Measurements from ENCODE around the gene GPR142.

DNA sequence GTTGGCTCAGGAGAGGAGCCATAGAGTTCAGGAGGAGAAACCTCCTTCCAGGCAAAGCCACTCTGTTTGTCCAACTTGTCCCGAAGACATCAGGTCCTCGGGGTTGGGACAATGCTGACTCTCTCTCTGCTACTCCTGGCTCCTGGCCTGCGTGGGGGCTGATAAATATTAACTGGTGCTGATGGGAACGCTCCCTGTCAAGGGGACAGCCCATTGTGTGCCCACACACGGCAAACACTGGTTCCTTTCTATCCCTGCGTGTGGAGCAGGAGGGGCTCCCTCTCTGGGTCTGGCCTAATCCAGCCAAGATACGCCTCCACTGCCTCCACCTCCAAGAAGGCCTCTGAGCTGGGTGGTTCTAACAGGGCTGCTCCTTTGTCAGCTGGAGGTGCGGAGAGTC lies 36.9 kb upstream of the GPR142 start:
- TF ChIP-seq, protein P1, sequence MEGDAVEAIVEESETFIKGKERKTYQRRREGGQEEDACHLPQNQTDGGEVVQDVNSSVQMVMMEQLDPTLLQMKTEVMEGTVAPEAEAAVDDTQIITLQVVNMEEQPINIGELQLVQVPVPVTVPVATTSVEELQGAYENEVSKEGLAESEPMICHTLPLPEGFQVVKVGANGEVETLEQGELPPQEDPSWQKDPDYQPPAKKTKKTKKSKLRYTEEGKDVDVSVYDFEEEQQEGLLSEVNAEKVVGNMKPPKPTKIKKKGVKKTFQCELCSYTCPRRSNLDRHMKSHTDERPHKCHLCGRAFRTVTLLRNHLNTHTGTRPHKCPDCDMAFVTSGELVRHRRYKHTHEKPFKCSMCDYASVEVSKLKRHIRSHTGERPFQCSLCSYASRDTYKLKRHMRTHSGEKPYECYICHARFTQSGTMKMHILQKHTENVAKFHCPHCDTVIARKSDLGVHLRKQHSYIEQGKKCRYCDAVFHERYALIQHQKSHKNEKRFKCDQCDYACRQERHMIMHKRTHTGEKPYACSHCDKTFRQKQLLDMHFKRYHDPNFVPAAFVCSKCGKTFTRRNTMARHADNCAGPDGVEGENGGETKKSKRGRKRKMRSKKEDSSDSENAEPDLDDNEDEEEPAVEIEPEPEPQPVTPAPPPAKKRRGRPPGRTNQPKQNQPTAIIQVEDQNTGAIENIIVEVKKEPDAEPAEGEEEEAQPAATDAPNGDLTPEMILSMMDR (conservative IDR thresholded peaks at IDR 0.05 in 1 of 2, IDR thresholded peaks at IDR 0.05 in 1 of 2; ENCODE audit: extremely low read depth in 1 of 2, insufficient read depth in 1 of 2, low read depth in 1 of 2, low read length in 2 of 2), result no peak
- TF ChIP-seq EZH2 (IDR thresholded peaks at IDR 0.05; ENCODE audit: borderline replicate concordance, low read length), result no peak
